GM19035 (cell line): ENCODE measurements around the gene IL17F.
"Not testable (repeated sequence)": the region's sequence is repeated elsewhere in the genome, so short reads cannot be mapped to it uniquely, and the experiment has no call there.

ENCODE experiments used
- ATAC-seq: cut with Tn5 transposase; IDR thresholded peaks from one replicate; pipeline ENCODE4 v1.9.1; 2021; ENCODE audit not compliant: unreplicated experiment

The IL17F gene

GRCh38 chr6:52249078-52249477 lies 4.8 kb upstream of the IL17F start:
- ATAC-seq, result no peak

- no peak for ATAC-seq
Observed at GRCh38 chr6:52245425-52245824, 1.1 kb upstream of the IL17F start.

DNA sequence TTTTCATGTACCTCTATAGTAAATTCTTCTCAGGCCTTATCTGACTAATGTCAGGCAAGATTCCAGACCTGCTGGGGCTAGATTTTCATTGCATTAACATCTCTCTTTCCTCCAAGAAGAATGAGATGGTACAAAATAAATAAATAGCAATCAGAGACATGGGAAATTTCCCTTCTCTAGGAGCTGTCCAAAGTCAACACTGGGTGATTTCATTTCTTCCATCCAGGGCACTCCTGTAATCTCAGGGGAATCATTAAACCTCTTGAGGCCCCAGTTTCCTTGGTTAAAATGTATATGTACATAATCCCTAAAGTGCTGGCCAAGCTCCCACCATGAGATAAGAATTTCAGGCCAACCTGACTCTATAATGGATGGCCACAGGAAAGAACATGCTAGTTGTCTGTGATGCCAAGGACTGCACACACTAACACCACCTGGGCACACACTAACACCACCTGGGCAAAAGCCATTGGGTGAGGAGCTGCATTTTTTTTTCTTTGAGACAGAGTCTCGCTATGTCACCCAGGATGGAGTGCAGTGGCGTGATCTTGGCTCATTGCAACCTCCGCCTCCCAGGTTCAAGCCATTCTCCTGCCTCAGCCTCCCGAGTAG lies 912 bp downstream of the IL17F start:
- ATAC-seq, result no peak

DNA sequence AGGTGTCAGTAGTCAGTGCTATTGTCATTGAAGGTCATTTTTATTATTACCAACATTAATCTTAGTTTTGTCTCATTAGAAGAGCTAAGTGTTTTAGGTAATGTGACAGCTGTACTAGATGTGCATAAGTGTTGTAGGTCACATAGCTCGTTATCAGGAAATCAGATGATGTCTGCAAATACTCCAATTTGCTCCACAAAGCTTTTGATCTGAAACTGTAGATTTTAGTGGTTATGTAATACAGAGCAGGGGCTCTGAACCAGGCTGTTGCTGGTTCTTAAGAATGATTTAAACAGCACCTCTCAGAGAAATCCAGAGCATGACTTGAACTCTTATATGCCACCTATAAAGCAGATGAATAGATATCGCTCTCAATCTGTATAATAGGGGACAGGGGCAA lies 2.5 kb downstream of the IL17F start:
- ATAC-seq, result no peak

DNA sequence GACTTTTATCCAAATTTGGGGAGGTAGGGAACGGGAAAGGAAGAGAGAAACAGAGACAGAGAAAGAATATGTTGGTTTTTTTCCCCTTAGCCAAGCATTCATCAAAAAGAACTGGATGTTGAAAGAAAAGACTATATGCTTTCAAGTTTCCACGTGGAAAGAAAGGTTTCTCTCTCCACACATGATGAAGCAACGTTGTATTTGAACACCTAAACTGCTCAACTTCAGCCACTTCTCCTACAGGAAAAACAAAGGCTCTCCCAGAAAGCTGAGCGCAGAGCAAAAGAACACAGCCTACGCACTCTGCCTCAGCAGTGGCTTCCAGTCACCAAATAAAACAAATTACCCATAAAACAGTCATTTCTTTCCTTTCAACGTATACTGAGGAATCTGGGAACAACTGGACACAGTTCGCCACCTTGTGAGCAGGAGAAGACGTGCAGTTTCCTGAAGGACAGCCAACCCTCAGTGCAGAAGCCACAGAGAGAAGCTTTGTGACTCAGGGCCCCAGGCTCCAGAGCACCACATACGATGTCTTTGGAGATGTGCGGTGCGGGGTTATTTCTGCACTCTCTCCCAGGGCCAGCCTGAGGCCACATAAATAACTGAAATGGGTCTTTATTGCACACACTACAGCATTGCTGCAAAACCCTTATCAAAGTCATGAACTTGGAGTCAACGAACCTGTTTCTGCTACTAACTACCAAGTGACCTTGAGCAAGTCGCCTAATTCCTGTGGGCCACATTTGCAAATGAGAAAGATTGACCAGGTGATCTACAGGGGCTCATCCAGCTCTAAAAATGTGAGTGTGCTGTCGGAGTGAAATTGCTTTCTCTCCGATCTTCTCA lies 10.1 kb downstream of the IL17F start:
- ATAC-seq, result peak; percentile 83

DNA sequence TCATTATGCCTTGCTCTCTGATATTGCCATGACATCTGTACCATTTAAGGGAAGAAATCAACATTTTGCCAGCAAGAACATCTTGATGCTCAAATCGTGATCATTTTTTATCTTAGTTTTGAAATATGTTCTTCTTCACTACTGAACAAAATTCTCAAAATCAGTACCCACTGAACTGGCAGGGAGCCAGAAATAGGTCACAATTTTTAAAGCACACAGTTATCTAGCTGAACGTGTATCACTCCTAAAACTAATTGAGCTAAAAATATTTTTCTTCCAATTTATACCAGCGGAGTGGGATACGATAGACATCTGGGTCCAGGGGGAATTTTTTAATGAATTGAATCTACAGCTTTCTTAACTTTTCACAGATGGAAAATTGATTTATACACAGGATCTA lies 11.3 kb downstream of the IL17F start:
- no peak for ATAC-seq

DNA sequence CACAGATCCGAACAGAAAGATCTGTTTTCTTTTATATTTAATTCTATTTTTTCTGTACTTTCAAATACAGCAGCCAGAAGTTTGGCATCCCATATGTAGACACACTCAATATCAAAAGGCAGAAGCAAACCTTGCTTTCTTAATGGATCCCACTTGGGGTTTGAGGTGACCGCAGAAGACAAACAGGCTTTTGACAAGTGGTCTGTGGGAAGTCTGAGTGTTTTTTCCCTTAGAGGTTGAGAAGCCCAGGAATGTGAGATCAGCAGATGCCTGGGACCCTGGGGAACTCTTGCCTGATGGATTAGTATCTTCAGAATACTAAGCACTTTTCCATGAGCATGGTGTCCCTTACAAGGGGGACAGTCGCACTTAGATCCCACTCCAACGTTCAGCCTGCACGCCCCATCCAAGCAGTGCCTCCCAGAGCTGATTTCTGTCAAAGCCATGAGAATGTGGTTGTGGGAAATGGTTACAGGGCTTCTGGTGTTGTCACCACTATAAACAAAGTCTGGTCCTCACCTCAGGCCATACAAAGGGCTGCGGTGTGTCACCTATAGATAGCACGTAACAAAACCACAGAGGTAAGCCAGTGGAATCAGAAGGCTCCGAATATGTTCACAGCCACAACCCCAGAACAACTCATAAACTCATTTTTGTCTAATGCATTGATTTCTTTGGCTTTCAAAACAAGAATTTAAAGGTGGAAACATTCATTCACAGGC lies 12.7 kb downstream of the IL17F start:
- ATAC-seq, result no peak

- no peak for ATAC-seq
Observed at GRCh38 chr6:52230685-52231084, 13.6 kb downstream of the IL17F start.

- peak; percentile 100 for ATAC-seq
Observed at GRCh38 chr6:52227495-52227894, 16.8 kb downstream of the IL17F start.

GRCh38 chr6:52221302-52221701 lies 23.0 kb downstream of the IL17F start:
- peak; percentile 76 for ATAC-seq

DNA sequence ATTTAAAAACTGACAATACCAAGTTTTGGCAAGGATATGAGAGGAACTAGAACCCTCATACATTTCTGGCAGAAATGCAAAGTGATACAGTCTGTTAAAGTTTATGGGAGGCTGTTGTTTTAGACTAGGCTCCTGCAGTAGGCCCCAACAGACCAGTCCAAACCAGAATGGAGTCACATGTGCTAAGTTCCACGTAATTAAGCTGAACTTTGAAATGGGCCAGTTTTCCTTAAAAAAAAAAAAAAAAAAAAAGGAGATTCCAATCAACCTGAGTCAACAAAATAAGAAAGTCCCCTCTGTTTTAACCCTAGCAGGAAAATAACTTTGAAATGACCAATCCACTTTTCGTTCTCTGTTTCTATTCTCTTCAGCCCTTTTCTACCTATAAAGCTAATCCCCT lies 26.5 kb downstream of the IL17F start:
- ATAC-seq, result no peak

- ATAC-seq, result peak; percentile 41
Observed at GRCh38 chr6:52216932-52217575, 27.2 kb downstream of the IL17F start.

- ATAC-seq, result no peak
Observed at GRCh38 chr6:52215787-52216186, 28.5 kb downstream of the IL17F start.

GRCh38 chr6:52213127-52213526 lies 31.2 kb downstream of the IL17F start:
- no peak for ATAC-seq

DNA sequence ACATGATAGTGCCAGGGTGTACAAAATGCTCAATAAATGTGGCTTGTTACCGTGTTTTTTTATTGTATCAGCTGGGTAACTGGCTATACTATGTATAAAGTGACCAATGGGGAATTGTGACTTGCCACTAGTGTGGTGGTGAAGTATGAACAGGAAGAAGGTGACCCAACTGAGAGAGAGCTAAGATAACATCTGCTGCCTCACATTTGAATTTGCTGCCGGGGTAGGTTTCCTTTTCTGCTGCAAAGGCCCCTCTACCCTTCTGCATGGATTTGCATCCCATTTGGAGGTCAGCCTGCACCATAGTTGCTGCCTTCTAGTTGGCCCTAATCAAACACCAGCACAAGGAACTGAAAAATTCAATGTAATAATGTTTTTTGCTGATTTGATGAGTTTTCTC lies 34.1 kb downstream of the IL17F start:
- ATAC-seq, result peak; percentile 89

- ATAC-seq, result peak; percentile 48
Observed at GRCh38 chr6:52209770-52210169, 34.5 kb downstream of the IL17F start.

DNA sequence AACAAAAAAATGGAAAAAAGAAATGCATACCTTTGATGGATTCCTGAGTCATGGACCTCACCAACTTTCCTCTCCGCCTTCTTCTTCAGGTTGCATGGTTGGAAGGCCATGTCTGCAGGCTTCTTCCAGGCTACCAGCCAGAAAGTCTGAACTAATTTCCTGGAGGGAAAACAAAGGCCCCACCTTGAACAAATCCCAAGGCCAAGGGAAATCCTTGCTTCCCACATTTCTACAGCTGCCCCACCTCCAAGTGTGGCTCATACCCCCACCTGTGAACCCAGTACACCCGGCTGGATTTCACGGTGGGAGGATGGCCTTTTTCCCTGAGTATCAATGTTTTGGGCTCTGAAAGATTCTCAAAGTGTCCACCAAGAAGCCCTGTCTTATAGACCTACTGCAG lies 35.7 kb downstream of the IL17F start:
- ATAC-seq, result no peak

DNA sequence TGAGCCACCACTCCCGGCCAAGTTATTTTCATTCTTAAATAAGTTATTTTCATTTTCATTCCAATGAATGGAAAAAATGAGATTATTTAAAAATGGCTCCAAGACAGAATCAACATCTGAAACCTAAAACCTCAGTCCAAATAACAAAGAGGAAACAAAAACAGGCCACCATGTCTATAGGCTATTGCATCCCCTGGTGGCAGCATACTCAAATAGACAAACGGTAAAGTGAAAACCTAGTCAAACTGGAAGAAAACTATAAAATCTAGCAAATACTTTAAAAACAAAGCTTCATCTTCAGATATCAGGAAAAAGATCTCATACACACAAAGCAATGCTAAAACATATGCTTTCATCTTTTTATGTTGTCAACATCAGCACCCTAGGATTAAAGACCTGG lies 37.2 kb downstream of the IL17F start:
- no peak for ATAC-seq

- ATAC-seq, result no peak
Observed at GRCh38 chr6:52201493-52201892, 42.8 kb downstream of the IL17F start.

DNA sequence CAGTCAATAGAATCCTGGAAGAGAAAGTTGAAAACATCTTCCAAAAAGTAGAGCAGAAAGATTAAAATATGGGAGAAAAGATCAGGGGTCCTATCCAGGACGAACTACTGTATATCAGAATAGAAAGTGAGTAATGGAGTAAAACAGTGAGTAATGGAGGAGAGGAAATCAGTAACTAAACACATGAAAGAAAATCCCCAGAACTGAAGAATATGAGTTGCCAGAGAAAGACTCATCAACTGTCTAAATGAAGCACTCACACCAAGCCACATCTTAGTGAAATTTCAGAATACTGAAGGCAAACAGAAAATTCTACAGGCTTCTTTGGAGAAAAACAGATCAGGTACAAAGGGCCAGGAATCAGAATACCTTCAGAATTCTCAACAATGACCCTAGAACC lies 43.3 kb downstream of the IL17F start:
- ATAC-seq, result no peak

- ATAC-seq, result not testable (repeated sequence)
Observed at GRCh38 chr6:52200088-52200487, 44.2 kb downstream of the IL17F start.
